ENCODE results near the gene CRACR2B.

Gene CRACR2B

DNA sequence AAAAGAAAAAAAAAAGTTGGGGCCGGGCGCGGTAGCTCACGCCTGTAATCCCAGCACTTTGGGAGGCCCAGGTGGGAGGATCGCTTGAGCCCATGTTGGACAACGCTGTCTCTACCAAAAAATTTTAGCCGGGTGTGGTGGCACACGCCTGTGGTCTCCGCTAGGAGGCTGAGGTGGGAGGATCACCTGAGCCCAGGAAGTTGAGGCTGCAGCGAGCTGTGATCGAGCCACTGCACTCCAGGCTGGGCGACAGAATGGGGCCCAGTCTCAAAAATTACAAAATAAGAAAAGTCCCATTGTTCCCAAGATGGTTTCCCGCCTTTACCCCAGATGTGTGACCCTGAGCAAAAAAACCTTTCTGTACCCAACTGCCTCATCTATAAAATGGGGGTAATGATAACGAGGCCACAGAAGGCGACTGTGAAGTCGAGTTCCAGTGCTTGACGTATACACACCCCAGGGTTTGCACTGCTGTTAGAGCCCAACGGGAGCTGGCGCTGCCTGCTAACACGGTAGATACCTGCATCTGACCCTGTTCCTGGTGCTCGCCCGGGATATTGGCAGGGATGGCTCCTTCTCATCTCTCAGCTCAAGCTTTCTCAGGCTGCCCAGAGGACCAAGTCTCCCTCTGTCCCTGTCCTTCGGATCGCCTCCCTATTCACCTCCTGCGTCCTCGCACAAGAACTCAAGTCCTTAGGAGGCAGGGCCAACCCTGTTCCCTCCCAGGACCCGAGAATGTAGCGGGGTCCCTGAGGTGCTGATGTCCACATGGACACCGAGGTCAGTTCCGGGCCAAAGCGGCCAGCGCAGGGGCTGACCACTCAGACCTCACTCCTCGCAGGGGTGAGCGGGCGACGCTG, 19.1 kb upstream of the CRACR2B start:
- peaks cover 30% of the 10 kb centered on the region for H3K36me3 ChIP-seq (replicated peaks)
- peak overlapping the region; percentile 92 for H3K4me3 ChIP-seq (ENCODE audit: low read depth, low read length)
- H3K27ac ChIP-seq: peak overlapping the region; percentile 99
- in situ Hi-C loops (cut with HindIII; ENCODE audit: low pct_ligation_motif_present, low sequenced_read_pairs): no loop called here
- TF ChIP-seq, protein P1, sequence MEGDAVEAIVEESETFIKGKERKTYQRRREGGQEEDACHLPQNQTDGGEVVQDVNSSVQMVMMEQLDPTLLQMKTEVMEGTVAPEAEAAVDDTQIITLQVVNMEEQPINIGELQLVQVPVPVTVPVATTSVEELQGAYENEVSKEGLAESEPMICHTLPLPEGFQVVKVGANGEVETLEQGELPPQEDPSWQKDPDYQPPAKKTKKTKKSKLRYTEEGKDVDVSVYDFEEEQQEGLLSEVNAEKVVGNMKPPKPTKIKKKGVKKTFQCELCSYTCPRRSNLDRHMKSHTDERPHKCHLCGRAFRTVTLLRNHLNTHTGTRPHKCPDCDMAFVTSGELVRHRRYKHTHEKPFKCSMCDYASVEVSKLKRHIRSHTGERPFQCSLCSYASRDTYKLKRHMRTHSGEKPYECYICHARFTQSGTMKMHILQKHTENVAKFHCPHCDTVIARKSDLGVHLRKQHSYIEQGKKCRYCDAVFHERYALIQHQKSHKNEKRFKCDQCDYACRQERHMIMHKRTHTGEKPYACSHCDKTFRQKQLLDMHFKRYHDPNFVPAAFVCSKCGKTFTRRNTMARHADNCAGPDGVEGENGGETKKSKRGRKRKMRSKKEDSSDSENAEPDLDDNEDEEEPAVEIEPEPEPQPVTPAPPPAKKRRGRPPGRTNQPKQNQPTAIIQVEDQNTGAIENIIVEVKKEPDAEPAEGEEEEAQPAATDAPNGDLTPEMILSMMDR (IDR thresholded peaks at IDR 0.05; ENCODE audit: low read depth, low read length, missing control alignments): no peak
- H3K27me3 ChIP-seq (replicated peaks): no peaks in the 10 kb centered on the region
- DNase-seq: no peak

DNA sequence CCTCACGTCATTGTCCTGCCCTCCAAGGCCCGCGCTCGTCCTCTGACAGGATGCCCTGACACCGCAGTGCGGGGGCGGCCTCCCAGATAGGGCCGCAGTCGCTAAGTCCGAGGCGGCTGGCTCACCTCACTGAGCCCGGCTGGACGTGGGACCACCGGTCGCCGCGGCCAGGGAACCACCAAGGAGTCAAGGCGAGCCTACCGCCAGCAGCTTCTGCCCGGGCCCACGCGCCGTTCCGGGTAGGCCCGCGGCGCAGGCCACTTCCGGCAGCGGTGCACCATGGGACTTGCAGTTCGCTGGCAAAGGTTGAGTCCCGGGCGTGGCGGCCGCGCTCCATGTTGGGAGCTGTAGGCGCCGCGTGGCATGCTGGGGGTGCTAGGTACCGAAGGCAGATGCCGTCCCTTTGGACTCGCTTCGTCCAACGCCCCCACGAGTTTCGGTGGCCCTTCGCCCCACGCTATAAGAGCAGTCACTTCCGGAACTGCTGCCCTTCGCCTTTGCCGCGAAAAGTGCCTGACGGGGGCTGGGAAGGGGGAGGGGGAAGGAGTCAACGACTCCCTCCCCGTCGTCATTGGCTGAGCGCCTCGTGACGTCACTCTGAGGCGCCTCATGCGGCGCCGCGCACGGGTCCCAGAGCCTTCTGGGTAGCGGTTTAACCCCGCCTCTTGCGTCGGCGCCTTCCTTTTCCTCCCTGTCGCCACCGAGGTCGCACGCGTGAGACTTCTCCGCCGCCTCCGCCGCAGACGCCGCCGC, 18.3 kb upstream of the CRACR2B start, which contains the start of gene RPLP2:
Gene RPLP2, plus strand, starts transcription at position 681 of the 753 bp plus-strand sequence. CDS start 268 bp downstream, outside the sequence.
- TF ChIP-seq, protein P1 (IDR thresholded peaks at IDR 0.05; ENCODE audit: low read depth, low read length, missing control alignments): no peak
- H3K27ac ChIP-seq: peak within 1 kb of the TSS; percentile 99
- H3K36me3 ChIP-seq (replicated peaks): peaks cover 36% of the 10 kb centered on the region
- H3K4me3 ChIP-seq (ENCODE audit: low read depth, low read length): peak within 1 kb of the TSS; percentile 92
- peak; percentile 95 for DNase-seq
- in situ Hi-C loops (cut with HindIII; ENCODE audit: low pct_ligation_motif_present, low sequenced_read_pairs): no loop called here
- H3K27me3 ChIP-seq (replicated peaks): no peaks in the 10 kb centered on the region

DNA sequence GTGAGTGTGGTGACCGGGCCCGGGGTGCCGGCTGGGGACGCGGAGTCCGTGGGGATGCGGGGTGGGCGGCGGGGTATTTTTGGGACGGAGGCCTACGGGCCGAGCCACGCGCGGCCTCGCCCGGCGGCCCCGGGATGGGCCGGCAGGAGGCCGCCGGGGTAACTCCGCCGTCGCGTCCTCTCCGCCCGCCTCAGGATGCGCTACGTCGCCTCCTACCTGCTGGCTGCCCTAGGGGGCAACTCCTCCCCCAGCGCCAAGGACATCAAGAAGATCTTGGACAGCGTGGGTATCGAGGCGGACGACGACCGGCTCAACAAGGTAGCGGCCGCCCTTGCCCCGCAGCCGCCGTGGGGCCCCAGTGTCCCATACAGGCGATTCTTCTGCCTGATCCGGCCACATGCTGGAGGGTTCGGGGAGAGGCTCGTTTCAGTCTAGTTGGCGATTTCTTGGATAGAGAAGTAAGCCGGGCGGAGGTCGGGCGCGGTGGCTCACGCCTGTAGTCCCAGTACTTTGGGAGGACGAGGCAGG, 17.6 kb upstream of the CRACR2B start:
- H3K4me3 ChIP-seq (ENCODE audit: low read depth, low read length): peak overlapping the region; percentile 92
- no peak for DNase-seq
- H3K27ac ChIP-seq: peak overlapping the region; percentile 99
- in situ Hi-C loops (cut with HindIII; ENCODE audit: low pct_ligation_motif_present, low sequenced_read_pairs): no loop called here
- TF ChIP-seq, protein P1 (IDR thresholded peaks at IDR 0.05; ENCODE audit: low read depth, low read length, missing control alignments): no peak
- H3K27me3 ChIP-seq (replicated peaks): no peaks in the 10 kb centered on the region
- H3K36me3 ChIP-seq (replicated peaks): peaks cover 38% of the 10 kb centered on the region

DNA sequence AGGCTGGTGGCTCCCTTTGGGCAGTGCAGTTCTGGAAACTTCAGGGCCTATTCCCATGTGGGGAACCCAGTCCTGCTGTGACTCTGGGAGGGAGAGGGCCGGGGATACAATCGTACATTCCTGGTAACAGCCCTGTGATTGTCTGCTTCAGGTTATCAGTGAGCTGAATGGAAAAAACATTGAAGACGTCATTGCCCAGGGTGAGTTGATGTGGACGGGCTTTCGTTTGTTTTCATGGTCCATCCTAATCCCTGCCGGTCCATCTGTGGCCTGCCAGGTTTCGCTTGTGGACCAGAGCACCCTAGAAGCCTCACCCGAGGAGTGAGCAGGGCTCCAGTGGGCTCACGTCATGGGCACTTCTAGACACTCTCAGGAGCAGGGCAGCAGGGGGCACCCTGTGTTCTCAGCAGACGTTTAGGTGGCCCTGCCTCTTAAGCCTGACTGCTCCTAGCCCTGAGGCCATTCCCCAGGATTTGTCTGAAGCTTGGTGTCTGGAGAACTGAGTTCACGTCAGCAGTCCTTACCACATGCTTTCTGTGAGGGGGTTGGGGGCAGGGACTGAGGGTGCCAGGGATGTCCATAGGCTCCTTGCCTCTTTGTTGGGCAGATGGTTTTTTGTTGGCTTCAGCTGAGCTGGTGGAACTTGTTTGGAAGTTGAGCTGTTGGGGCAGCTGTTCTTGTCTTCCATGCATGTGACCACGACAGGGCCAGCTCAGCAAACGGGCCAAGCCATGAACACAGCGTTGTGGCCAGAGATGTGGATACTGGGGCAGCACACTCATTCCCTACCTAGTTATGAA, 16.1 kb upstream of the CRACR2B start:
- Histone ChIP-seq H3K27me3 (replicated peaks) (no peaks in the 10 kb centered on the region), H3K36me3 (replicated peaks) (peaks cover 40% of the 10 kb centered on the region), H3K27ac (no peak overlapping the region), H3K4me3 (ENCODE audit: low read depth, low read length) (peak overlapping the region; percentile 92)
- DNase-seq: no peak
- TF ChIP-seq, protein P1 (IDR thresholded peaks at IDR 0.05; ENCODE audit: low read depth, low read length, missing control alignments): peak; percentile 43
- in situ Hi-C loops (cut with HindIII; ENCODE audit: low pct_ligation_motif_present, low sequenced_read_pairs): no loop called here

DNA sequence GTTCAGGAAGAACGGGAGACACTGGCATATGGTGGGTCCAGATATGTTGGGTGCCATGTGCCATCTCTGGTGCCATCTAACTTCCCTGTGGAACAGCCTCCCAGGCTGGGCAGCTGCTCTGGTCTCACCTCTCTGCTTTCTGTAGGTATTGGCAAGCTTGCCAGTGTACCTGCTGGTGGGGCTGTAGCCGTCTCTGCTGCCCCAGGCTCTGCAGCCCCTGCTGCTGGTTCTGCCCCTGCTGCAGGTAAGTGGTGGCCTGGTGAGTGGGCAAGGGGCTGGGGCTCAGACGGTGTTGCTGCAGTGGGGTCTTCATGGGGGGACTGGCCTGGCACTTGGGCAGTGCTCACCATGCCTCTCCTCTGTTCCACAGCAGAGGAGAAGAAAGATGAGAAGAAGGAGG, 15.3 kb upstream of the CRACR2B start:
- DNase-seq: no peak
- in situ Hi-C loops (cut with HindIII; ENCODE audit: low pct_ligation_motif_present, low sequenced_read_pairs): no loop called here
- Histone ChIP-seq H3K27me3 (replicated peaks) (no peaks in the 10 kb centered on the region), H3K4me3 (ENCODE audit: low read depth, low read length) (no peak overlapping the region), H3K27ac (no peak overlapping the region), H3K36me3 (replicated peaks) (peaks cover 40% of the 10 kb centered on the region)
- TF ChIP-seq, protein P1 (IDR thresholded peaks at IDR 0.05; ENCODE audit: low read depth, low read length, missing control alignments): no peak
